WTC11 (cell line): ENCODE results near the gene KLHDC9.

Experiments used
- FOXK1 ChIP-seq: sonication (generic); formaldehyde crosslinking; IDR thresholded peaks from 2 replicates; pipeline ENCODE4 v1.8.0; 2022; ENCODE audit warnings: mild to moderate bottlenecking, moderate library complexity, missing genetic modification reagents
- MYBL2 ChIP-seq: sonication (generic); formaldehyde crosslinking; IDR thresholded peaks from 2 replicates; pipeline ENCODE4 v1.8.1; 2023; ENCODE audit warnings: mild to moderate bottlenecking, moderate library complexity, missing genetic modification reagents
- NR2C2 ChIP-seq: sonication (generic); formaldehyde crosslinking; IDR thresholded peaks from 2 replicates; pipeline ENCODE4 v1.8.0; 2022; ENCODE audit warnings: mild to moderate bottlenecking, missing genetic modification reagents
- RELA ChIP-seq: sonication (generic); formaldehyde crosslinking; IDR thresholded peaks from 2 replicates; pipeline ENCODE4 v1.8.1; 2022; ENCODE audit warnings: missing genetic modification reagents, mild to moderate bottlenecking, borderline replicate concordance
- SMAD4 ChIP-seq: sonication (generic); formaldehyde crosslinking; IDR thresholded peaks from 2 replicates; pipeline ENCODE4 v1.8.0; 2022; ENCODE audit warnings: mild to moderate bottlenecking, missing genetic modification reagents
- SP1 ChIP-seq: sonication (generic); formaldehyde crosslinking; conservative IDR thresholded peaks from 2 replicates; pipeline ENCODE4 v1.8.1; 2022; ENCODE audit warnings: missing genetic modification reagents
- TF ChIP-seq, protein P1 (sequence below): fragments of 200-600 bp; IDR thresholded peaks from 2 replicates; pipeline ENCODE4 v1.8.0; 2022; ENCODE audit warnings: antibody characterized with exemption
- TF ChIP-seq, protein P2 (sequence below): sonication (generic); formaldehyde crosslinking; IDR thresholded peaks from 2 replicates; pipeline ENCODE4 v1.8.0; 2022; ENCODE audit warnings: mild to moderate bottlenecking, missing genetic modification reagents
- TF ChIP-seq, protein P3 (sequence below): sonication (generic); formaldehyde crosslinking; IDR thresholded peaks from 2 replicates; pipeline ENCODE4 v1.8.0; 2023; ENCODE audit warnings: missing genetic modification reagents
- TF ChIP-seq, protein P4 (sequence below): sonication (generic); formaldehyde crosslinking; IDR thresholded peaks from 2 replicates; pipeline ENCODE4 v1.8.0; 2022; ENCODE audit warnings: mild to moderate bottlenecking, missing genetic modification reagents
- TF ChIP-seq, protein P5 (sequence below): sonication (generic); formaldehyde crosslinking; IDR thresholded peaks from 2 replicates; pipeline ENCODE4 v1.8.1; 2023; ENCODE audit warnings: mild to moderate bottlenecking, missing genetic modification reagents, moderate library complexity

DNA sequence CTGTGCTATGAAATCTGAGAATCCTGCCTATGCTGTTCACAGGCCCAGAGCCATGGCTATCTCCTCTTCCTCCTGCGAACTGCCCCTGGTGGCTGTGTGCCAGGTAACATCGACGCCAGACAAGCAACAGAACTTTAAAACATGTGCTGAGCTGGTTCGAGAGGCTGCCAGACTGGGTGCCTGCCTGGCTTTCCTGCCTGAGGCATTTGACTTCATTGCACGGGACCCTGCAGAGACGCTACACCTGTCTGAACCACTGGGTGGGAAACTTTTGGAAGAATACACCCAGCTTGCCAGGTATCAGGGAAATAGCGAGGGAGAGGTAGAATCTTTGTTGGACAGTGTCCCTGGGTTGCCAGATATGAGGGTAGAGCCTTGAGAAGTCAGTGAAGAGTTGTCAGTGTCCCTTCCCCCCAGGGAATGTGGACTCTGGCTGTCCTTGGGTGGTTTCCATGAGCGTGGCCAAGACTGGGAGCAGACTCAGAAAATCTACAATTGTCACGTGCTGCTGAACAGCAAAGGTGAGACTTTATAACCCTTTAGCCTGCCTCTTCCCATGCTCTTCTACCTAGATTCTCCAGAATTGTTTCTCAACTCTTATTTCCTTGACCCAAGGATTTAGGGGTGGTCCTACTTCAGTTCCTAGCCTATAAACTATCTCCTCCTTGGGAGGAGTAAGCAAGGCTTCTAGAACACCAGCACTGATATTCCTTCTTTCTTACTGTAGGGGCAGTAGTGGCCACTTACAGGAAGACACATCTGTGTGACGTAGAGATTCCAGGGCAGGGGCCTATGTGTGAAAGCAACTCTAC lies 21.1 kb downstream of the KLHDC9 start:
- TF ChIP-seq, protein P1, sequence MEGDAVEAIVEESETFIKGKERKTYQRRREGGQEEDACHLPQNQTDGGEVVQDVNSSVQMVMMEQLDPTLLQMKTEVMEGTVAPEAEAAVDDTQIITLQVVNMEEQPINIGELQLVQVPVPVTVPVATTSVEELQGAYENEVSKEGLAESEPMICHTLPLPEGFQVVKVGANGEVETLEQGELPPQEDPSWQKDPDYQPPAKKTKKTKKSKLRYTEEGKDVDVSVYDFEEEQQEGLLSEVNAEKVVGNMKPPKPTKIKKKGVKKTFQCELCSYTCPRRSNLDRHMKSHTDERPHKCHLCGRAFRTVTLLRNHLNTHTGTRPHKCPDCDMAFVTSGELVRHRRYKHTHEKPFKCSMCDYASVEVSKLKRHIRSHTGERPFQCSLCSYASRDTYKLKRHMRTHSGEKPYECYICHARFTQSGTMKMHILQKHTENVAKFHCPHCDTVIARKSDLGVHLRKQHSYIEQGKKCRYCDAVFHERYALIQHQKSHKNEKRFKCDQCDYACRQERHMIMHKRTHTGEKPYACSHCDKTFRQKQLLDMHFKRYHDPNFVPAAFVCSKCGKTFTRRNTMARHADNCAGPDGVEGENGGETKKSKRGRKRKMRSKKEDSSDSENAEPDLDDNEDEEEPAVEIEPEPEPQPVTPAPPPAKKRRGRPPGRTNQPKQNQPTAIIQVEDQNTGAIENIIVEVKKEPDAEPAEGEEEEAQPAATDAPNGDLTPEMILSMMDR, result 0 out of 2 replicates have a peak, but pooled peaks have one; percentile 5
- no peak for TF ChIP-seq SMAD4 (CRISPR knock-in tag)
- no peak for TF ChIP-seq RELA
- TF ChIP-seq SP1, result no peak
- TF ChIP-seq, protein P2, sequence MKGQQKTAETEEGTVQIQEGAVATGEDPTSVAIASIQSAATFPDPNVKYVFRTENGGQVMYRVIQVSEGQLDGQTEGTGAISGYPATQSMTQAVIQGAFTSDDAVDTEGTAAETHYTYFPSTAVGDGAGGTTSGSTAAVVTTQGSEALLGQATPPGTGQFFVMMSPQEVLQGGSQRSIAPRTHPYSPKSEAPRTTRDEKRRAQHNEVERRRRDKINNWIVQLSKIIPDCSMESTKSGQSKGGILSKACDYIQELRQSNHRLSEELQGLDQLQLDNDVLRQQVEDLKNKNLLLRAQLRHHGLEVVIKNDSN, result no peak
- TF ChIP-seq, protein P3, sequence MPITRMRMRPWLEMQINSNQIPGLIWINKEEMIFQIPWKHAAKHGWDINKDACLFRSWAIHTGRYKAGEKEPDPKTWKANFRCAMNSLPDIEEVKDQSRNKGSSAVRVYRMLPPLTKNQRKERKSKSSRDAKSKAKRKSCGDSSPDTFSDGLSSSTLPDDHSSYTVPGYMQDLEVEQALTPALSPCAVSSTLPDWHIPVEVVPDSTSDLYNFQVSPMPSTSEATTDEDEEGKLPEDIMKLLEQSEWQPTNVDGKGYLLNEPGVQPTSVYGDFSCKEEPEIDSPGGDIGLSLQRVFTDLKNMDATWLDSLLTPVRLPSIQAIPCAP, result no peak
- TF ChIP-seq NR2C2 (CRISPR knock-in tag), result no peak
- TF ChIP-seq, protein P4, sequence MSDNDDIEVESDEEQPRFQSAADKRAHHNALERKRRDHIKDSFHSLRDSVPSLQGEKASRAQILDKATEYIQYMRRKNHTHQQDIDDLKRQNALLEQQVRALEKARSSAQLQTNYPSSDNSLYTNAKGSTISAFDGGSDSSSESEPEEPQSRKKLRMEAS (CRISPR knock-in tag), result no peak
- TF ChIP-seq, protein P5, sequence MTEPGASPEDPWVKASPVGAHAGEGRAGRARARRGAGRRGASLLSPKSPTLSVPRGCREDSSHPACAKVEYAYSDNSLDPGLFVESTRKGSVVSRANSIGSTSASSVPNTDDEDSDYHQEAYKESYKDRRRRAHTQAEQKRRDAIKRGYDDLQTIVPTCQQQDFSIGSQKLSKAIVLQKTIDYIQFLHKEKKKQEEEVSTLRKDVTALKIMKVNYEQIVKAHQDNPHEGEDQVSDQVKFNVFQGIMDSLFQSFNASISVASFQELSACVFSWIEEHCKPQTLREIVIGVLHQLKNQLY (CRISPR knock-in tag), result no peak
- no peak for TF ChIP-seq MYBL2
- TF ChIP-seq FOXK1 (CRISPR knock-in tag), result no peak
